ENCODE measurements around the gene ZNF784.

- TF ChIP-seq ZBTB7A (IDR thresholded peaks at IDR 0.05; ENCODE audit: low read depth): no peak
- TF ChIP-seq RAD21 (IDR thresholded peaks at IDR 0.05; ENCODE audit: low read depth): no peak
- TF ChIP-seq YY1 (IDR thresholded peaks at IDR 0.05; ENCODE audit: low read depth): no peak
- no peak for TF ChIP-seq MAX (IDR thresholded peaks at IDR 0.05)
- TF ChIP-seq USF1 (IDR thresholded peaks at IDR 0.05): no peak
- no peak for TF ChIP-seq CEBPB (IDR thresholded peaks at IDR 0.05)
- no peak for TF ChIP-seq TAF1 (IDR thresholded peaks at IDR 0.05; ENCODE audit: low read depth)
- TF ChIP-seq CREB1 (IDR thresholded peaks at IDR 0.05; ENCODE audit: low read depth): no peak
Observed at GRCh38 chr19:55614711-55615542, 9.4 kb downstream of the ZNF784 start.

Data from Ishikawa (cell line).